Activated CD8-positive, alpha-beta memory T cell treated with anti-CD3 and anti-CD28 coated beads for 24 hours (primary cell): ENCODE results near the gene WFDC9.
"Not testable (repeated sequence)": the region's sequence is repeated elsewhere in the genome, so short reads cannot be mapped to it uniquely, and the experiment has no call there.

Experiments
- DNase-seq: peaks from one replicate; pipeline ENCODE4 v3.0.0-alpha.2; 2020

WFDC9 gene

GRCh38 chr20:45589725-45590124 is 41.4 kb downstream of the WFDC9 start:
- DNase-seq: no peak

GRCh38 chr20:45588800-45589199 is 42.3 kb downstream of the WFDC9 start:
- DNase-seq: no peak

- not testable (repeated sequence) for DNase-seq
Observed at GRCh38 chr20:45585986-45586385, 45.1 kb downstream of the WFDC9 start.

- DNase-seq: not testable (repeated sequence)
Observed at GRCh38 chr20:45584294-45584693, 46.8 kb downstream of the WFDC9 start.

GRCh38 chr20:45583502-45583901 is 47.6 kb downstream of the WFDC9 start:
- DNase-seq: no peak

- no peak for DNase-seq
Observed at GRCh38 chr20:45581702-45582101, 49.4 kb downstream of the WFDC9 start.

GRCh38 chr20:45579184-45579583 is 51.9 kb downstream of the WFDC9 start, which contains the start of gene WFDC8:
Gene WFDC8, minus strand, starts transcription at chr20:45579284. Its CDS starts 37 bp downstream, at chr20:45579247.
- no peak for DNase-seq

- DNase-seq: no peak
Observed at GRCh38 chr20:45578231-45578630, 52.9 kb downstream of the WFDC9 start.

GRCh38 chr20:45576995-45577394 is 54.1 kb downstream of the WFDC9 start:
- no peak for DNase-seq

GRCh38 chr20:45575931-45576330 is 55.2 kb downstream of the WFDC9 start:
- no peak for DNase-seq

GRCh38 chr20:45569650-45570049 is 61.4 kb downstream of the WFDC9 start:
- not testable (repeated sequence) for DNase-seq

- DNase-seq: no peak
Observed at GRCh38 chr20:45564760-45565276, 66.3 kb downstream of the WFDC9 start.
